ENCODE data around the gene IER5L. TPM values are rescaled to one million over a fixed set of nuclear protein-coding genes. Genes with fewer than 3 reads are reported as not detected.

Gene IER5L
- total RNA-seq, 1 donor from 2014 or later: 36.0 TPM

- TF ChIP-seq, protein P1, sequence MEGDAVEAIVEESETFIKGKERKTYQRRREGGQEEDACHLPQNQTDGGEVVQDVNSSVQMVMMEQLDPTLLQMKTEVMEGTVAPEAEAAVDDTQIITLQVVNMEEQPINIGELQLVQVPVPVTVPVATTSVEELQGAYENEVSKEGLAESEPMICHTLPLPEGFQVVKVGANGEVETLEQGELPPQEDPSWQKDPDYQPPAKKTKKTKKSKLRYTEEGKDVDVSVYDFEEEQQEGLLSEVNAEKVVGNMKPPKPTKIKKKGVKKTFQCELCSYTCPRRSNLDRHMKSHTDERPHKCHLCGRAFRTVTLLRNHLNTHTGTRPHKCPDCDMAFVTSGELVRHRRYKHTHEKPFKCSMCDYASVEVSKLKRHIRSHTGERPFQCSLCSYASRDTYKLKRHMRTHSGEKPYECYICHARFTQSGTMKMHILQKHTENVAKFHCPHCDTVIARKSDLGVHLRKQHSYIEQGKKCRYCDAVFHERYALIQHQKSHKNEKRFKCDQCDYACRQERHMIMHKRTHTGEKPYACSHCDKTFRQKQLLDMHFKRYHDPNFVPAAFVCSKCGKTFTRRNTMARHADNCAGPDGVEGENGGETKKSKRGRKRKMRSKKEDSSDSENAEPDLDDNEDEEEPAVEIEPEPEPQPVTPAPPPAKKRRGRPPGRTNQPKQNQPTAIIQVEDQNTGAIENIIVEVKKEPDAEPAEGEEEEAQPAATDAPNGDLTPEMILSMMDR (IDR thresholded peaks at IDR 0.05; ENCODE audit: partially characterized antibody, unreplicated experiment): no peak
- H3K36me3 Mint-ChIP-seq (ENCODE audit: unreplicated experiment): peaks cover 5% of the 10 kb centered on the region
- peaks cover 14% of the 10 kb centered on the region for H3K4me1 Mint-ChIP-seq (ENCODE audit: low read depth, unreplicated experiment)
- H3K4me3 Mint-ChIP-seq (ENCODE audit: unreplicated experiment): no peak overlapping the region
- peaks cover 14% of the 10 kb centered on the region for H3K27me3 Mint-ChIP-seq (ENCODE audit: unreplicated experiment)
- DNase-seq: no peak
- no peak overlapping the region for H3K27ac Mint-ChIP-seq (ENCODE audit: unreplicated experiment)
- peaks cover 4% of the 10 kb centered on the region for H3K9me3 Mint-ChIP-seq (ENCODE audit: unreplicated experiment)
Measured at GRCh38 chr9:129150672-129151211, 27.3 kb downstream of the IER5L start.

GRCh38 chr9:129150122-129150521 is 27.9 kb downstream of the IER5L start:
- H3K27ac Mint-ChIP-seq (ENCODE audit: unreplicated experiment): peak overlapping the region; percentile 44
- DNase-seq: no peak
- no peak overlapping the region for H3K4me3 Mint-ChIP-seq (ENCODE audit: unreplicated experiment)
- peaks cover 14% of the 10 kb centered on the region for H3K27me3 Mint-ChIP-seq (ENCODE audit: unreplicated experiment)
- H3K4me1 Mint-ChIP-seq (ENCODE audit: low read depth, unreplicated experiment): peaks cover 16% of the 10 kb centered on the region
- peaks cover 4% of the 10 kb centered on the region for H3K9me3 Mint-ChIP-seq (ENCODE audit: unreplicated experiment)
- TF ChIP-seq, protein P1 (IDR thresholded peaks at IDR 0.05; ENCODE audit: partially characterized antibody, unreplicated experiment): no peak
- peaks cover 5% of the 10 kb centered on the region for H3K36me3 Mint-ChIP-seq (ENCODE audit: unreplicated experiment)

DNA sequence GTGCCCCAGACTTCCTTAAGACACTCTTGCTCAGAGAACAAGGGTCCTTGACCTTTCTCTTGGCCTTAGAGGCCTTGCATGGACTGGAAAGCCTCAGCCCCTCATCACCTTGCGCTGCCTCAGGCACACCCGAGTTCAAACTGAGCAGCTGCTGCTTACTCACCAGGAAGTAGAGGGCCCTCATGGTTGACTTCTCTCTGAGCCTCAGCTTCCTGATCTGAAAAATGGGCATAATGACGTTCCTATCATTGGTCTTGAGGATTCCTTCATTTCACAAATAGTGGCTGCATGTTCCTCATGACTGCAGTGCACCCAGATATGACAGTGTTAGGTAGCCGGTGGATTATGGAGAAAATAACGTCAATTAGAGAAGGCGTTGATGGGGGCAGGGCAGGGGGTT is 28.6 kb downstream of the IER5L start:
- H3K36me3 Mint-ChIP-seq (ENCODE audit: unreplicated experiment): peaks cover 5% of the 10 kb centered on the region
- TF ChIP-seq, protein P1 (IDR thresholded peaks at IDR 0.05; ENCODE audit: partially characterized antibody, unreplicated experiment): no peak
- H3K27me3 Mint-ChIP-seq (ENCODE audit: unreplicated experiment): peaks cover 14% of the 10 kb centered on the region
- peaks cover 4% of the 10 kb centered on the region for H3K9me3 Mint-ChIP-seq (ENCODE audit: unreplicated experiment)
- DNase-seq: no peak
- peaks cover 16% of the 10 kb centered on the region for H3K4me1 Mint-ChIP-seq (ENCODE audit: low read depth, unreplicated experiment)
- H3K4me3 Mint-ChIP-seq (ENCODE audit: unreplicated experiment): no peak overlapping the region
- H3K27ac Mint-ChIP-seq (ENCODE audit: unreplicated experiment): no peak overlapping the region

GRCh38 chr9:129148463-129149204 is 29.4 kb downstream of the IER5L start:
- no peak overlapping the region for H3K4me3 Mint-ChIP-seq (ENCODE audit: unreplicated experiment)
- DNase-seq: no peak
- H3K36me3 Mint-ChIP-seq (ENCODE audit: unreplicated experiment): peaks cover 5% of the 10 kb centered on the region
- TF ChIP-seq, protein P1 (IDR thresholded peaks at IDR 0.05; ENCODE audit: partially characterized antibody, unreplicated experiment): no peak
- H3K9me3 Mint-ChIP-seq (ENCODE audit: unreplicated experiment): peaks cover 4% of the 10 kb centered on the region
- H3K27ac Mint-ChIP-seq (ENCODE audit: unreplicated experiment): peak overlapping the region; percentile 28
- H3K4me1 Mint-ChIP-seq (ENCODE audit: low read depth, unreplicated experiment): peaks cover 18% of the 10 kb centered on the region
- peaks cover 14% of the 10 kb centered on the region for H3K27me3 Mint-ChIP-seq (ENCODE audit: unreplicated experiment)

- H3K27ac Mint-ChIP-seq (ENCODE audit: unreplicated experiment): peak overlapping the region; percentile 95
- DNase-seq: no peak
- H3K9me3 Mint-ChIP-seq (ENCODE audit: unreplicated experiment): peaks cover 4% of the 10 kb centered on the region
- peaks cover 31% of the 10 kb centered on the region for H3K4me1 Mint-ChIP-seq (ENCODE audit: low read depth, unreplicated experiment)
- H3K27me3 Mint-ChIP-seq (ENCODE audit: unreplicated experiment): peaks cover 13% of the 10 kb centered on the region
- TF ChIP-seq, protein P1 (IDR thresholded peaks at IDR 0.05; ENCODE audit: partially characterized antibody, unreplicated experiment): no peak
- H3K36me3 Mint-ChIP-seq (ENCODE audit: unreplicated experiment): peaks cover 4% of the 10 kb centered on the region
- H3K4me3 Mint-ChIP-seq (ENCODE audit: unreplicated experiment): peak overlapping the region; percentile 64
Measured at GRCh38 chr9:129146441-129146941, 31.6 kb downstream of the IER5L start.
